GM23248 (cell line): ENCODE results near the gene SPTLC3.

Experiments used
- EZH2 ChIP-seq: fragments of 200-600 bp; sonication (generic); IDR thresholded peaks from 2 replicates; pipeline ENCODE4 v1.6.1; 2018; ENCODE audit warnings: antibody characterized with exemption, mild to moderate bottlenecking; ENCODE audit not compliant: insufficient read depth, poor library complexity, severe bottlenecking
- EZH2phosphoT487 ChIP-seq: fragments of 200-600 bp; sonication (generic); IDR thresholded peaks from 2 replicates; pipeline ENCODE4 v1.6.1; 2018; ENCODE audit warnings: antibody characterized with exemption, moderate library complexity, mild to moderate bottlenecking, low read depth; ENCODE audit not compliant: insufficient read depth

DNA sequence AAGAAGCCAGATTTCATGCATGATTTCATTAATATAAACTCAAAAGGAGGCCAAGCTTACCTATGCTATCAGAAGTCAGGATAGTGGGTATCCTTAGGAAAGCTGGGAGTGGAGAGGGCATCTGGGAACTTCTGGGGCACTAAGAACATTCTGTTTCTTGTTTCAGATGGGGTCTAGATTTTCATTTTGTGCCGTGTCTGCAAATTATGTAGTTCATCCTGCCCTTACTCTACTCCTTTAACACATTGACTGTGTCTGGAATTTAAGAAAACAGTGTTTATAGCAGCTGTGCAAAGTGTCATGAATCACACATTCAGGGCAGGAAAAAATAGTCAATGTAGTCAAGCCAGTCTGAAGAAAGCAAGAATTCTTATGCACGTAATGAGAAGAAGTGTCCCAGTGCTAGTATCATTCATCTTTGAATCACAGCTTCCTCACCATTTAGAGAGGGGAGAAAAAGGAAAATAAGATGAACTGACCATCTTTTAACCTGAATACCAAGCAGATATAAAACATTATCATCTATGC, 11.6 kb upstream of the SPTLC3 start:
- TF ChIP-seq EZH2 (no peak), EZH2phosphoT487 (no peak)
